Superior temporal gyrus (tissue), 1 donor: ENCODE results near the gene BHLHA9.

Source experiments
- DNase-seq: peaks from one replicate; pipeline ENCODE4 v3.0.0-alpha.2; 2016; ENCODE audit errors: extremely low spot score

The BHLHA9 gene

GRCh38 chr17:1255041-1255440 lies 15.2 kb upstream of the BHLHA9 start:
- no peak for DNase-seq

DNA sequence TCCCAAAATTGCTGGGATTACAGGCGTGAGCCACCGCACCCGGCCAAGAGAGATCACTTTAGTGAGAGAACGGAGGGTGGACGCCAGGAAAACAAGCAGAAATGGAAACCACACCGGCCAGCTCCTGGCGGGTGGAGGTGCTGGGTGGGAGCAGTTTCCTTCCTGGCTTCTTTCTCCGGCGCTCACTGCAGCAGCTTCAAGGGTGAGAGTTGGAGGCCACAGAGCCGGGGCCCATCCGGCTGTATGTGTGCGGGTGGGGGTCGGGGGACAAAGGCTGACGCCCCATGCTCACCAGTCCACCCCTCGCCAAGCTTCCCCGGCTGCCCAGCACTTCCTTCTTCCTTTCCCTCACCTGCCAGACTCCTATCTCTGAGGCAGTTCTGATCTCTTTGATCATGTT lies 13.5 kb upstream of the BHLHA9 start:
- DNase-seq = no peak

DNA sequence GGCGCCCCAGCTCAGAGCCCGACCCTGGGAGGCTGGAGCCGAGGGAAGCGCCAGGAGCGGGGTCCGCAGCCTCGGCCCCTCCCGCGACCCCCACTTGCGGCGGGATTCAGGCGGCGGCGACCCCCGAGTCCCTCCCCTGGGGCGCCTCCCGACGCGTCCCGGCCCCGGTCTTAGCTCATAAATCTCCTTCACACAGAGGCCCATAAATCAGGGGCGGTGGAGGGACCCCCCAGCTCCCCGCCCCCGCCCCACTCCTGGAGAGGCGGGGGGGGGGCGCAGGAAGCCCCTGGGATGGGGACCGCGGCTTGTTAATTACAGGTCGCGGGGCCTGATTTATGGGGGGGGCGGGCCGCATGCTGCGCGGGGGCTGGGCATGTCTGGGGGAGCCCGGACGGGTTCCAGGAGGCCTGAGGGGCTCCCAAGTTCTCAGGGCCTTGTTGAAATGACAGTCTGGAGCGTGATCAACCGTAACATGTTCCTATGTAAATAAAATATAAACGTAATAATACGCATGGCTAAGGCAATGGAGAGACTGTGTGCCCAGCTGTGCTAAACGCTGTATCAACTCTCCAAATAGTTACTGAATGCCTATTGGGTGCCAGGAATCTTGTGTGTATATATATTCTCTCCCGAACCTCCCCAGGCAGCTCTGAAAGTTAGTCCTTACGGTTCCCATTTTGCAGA lies 10.0 kb upstream of the BHLHA9 start:
- DNase-seq = no peak

DNA sequence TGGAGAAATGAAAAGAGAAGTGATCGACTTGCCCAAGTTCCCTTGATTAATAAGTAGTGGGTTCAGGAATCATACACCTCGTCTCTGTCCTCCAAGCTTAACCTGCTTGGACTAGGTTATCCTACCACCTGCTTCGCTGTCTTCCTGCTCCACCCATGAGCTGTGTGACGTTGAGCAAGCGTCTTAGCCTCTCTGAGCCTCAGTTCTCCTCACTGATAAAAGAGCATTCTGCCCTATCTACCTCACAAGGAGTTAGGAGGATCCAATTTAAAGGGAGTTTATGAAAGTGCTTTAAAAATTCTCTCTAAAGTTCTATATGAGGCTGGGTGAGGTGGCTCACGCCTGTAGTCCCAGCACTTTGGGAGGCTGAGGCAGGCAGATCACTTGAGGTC lies 9.5 kb upstream of the BHLHA9 start:
- no peak for DNase-seq

DNA sequence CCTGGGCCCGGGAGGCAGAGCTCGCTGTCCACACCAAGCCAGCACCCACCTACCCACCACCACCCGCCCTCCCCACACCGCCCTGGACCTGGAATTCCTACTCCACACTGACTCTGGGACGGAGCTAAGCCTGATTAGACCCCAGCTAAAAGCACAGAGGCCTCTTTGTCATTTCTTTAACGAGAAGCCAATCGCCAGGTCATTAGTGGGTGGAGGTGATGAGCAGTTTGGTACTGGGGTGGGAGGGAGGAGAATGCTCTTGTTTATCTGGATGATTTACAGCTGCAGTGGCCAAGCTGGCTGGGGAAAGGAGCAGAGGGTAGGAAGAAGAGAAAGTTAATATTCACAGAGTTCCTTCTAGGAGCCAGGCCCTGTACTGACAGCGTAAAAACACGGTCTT lies 6.0 kb upstream of the BHLHA9 start:
- DNase-seq = no peak

DNA sequence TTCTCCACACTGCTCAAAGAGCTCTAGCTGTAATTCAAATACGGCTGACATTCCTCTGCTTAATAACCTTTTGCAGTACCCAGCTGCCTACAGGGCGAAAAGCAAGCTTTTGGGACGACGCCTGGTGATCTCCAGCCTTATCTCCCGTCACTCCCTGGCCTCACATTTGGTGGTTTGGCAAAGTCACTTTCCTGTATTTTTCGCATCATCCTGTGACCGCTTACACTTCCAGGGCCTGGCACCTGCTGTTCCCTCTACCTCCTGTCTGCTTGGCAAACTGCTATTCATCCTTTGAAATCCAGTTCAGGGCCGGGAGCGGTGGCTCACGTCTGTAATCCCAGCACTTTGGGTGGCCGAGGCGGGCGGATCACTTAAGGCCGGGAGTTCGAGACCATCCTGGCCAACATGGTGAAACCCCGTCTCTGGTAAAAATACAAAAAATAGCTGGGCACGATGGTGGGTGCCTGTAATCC lies 2.7 kb upstream of the BHLHA9 start:
- DNase-seq = no peak

- no peak for DNase-seq
These were observed 783 bp downstream of the BHLHA9 start for GRCh38 chr17:1271030-1271423.

DNA sequence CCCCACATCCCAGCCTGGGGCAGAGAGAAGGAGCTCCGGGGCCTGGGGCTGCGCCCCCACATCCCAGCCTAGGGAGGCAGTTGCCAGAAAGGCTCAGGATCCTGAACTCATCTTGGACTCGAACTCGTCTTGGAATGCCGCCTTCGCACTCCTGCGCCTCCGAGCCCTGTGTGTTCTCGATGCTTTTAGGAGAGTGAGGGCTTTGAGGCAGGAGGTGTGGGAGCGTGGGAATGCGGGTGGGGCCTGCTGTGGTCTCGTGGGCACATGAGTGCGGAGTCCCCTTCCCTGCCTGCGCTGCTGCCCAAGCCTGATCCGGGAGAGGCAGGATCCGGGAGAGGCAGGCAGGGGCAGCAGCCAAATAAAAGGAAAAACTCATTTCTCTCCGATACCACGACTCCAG lies 1.2 kb downstream of the BHLHA9 start:
- no peak for DNase-seq

GRCh38 chr17:1272701-1273100 lies 2.5 kb downstream of the BHLHA9 start:
- DNase-seq = no peak

GRCh38 chr17:1273492-1274244 lies 3.4 kb downstream of the BHLHA9 start:
- DNase-seq = no peak

- no peak for DNase-seq
These were observed 4.0 kb downstream of the BHLHA9 start for GRCh38 chr17:1274245-1274608.

- no peak for DNase-seq
These were observed 5.1 kb downstream of the BHLHA9 start for GRCh38 chr17:1275205-1275961.

DNA sequence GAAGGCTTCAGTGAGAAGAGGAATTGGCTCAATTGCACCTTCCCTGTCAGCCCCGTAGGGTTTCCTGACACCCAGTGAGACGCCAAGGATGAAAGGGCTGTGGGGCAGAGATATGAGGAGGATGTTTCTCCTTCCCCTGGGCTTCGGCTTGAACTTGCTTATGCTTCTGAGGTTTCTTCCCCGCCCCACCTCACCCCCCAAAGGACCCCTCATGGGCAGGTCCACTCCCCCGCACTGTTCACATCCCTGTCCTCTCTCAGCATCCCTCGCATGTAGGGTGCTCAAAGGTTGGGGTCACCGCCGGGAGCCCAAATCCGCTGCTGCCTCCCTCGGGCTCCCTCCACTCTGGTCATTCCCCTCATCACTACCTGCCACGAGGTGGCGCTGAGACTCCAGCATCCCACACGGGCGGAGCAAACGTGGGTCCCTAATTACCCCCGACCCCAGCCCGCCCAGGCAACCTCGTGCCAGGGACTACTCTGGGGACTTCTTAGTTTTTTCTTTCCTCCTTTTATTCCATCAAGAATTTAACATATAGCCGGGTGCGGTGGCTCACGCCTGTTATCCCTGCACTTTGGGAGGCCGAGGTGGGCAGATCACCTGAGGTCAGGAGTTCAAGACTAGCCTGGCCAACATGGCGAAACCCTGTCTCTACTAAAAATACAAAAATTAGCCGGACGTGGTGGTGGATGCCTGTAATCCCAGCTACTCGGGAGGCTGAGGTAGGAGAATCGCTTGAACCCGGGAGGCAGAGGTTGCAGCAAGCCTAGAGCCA lies 5.9 kb downstream of the BHLHA9 start:
- DNase-seq = peak; percentile 39

DNA sequence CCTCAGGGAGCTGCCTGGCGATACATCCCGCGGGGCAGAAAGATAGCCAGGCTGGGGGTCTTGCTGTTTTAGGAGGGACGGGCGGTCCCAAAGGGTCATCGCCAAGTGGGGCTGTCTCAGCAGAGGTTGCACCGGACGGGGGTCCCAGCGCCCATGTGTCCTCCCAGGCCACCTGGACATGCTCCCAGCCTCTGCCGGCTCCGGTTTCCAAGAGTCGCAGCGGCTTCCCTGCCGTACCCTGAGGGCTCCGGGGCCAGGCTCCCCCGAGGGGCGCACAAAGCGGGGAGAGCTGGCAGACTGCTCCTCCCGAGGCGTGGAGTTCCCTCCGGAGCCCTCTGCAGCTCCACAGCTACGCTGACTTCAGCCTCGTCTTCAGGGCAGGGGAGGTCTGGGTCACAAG lies 10.4 kb downstream of the BHLHA9 start:
- no peak for DNase-seq

- DNase-seq = no peak
These were observed 16.3 kb downstream of the BHLHA9 start for GRCh38 chr17:1286379-1287106.

GRCh38 chr17:1289695-1290094 lies 19.5 kb downstream of the BHLHA9 start:
- DNase-seq = no peak

- no peak for DNase-seq
These were observed 20.4 kb downstream of the BHLHA9 start for GRCh38 chr17:1290676-1291075.

GRCh38 chr17:1294157-1294717 lies 24.0 kb downstream of the BHLHA9 start:
- DNase-seq = no peak

GRCh38 chr17:1298606-1299005 lies 28.4 kb downstream of the BHLHA9 start:
- DNase-seq = no peak

DNA sequence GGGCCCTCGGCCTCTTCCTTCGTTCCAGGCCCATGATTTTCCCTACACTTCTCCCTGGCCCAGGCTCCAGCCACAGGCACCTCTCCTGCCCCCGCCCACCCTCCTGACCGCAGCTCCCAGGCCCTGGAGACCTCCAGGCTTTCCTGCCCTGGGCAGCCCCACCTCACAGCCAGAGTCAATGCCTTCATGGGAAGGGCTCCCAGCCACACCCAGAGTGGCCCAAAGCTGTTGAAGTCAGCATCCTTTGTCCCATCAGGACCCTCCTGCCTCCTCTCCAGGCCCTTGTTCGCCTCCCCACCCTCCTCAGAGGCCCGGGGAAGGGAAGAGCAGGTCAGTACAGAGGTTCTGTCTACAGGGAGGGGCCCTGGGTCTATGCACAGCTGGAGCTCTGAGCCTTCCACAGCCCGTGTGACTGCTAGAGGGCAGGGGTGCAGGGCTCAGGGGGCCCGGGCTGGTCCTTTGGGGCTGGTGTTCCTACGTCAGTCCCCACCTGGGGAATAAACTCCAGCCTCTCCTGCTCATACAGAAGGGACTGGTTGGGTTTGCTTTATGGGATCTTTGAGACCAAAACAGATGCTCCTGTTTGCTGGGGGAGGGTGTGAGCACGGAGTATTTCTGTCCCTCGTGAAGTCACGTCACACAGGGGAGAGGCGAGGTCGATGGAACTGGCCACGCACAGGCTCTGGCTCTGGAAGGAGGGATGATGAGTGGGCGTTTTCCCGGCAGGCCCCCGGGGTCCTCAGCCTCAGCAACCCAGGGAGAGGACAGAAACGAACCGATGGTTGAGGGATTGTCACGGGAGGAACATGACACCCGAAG lies 29.5 kb downstream of the BHLHA9 start:
- DNase-seq = no peak
